GM12891 (cell line): ENCODE measurements around the gene KCTD6.

Source experiments
- POLR2A ChIP-seq: IDR thresholded peaks from 2 replicates; pipeline ENCODE4 v1.6.1; 2011; ENCODE audit warnings: low read depth, low read length, control low read depth
- POLR2AphosphoS5 ChIP-seq: IDR thresholded peaks from 2 replicates; pipeline ENCODE4 v1.6.1; 2011; ENCODE audit warnings: low read depth, low read length, control low read depth
- POU2F2 ChIP-seq: IDR thresholded peaks from 2 replicates; pipeline ENCODE4 v1.6.1; 2011; ENCODE audit warnings: low read depth, mild to moderate bottlenecking, control low read depth, low read length, moderate library complexity
- SPI1 ChIP-seq: IDR thresholded peaks from 2 replicates; pipeline ENCODE4 v1.6.1; 2011; ENCODE audit warnings: low read depth, low read length, control low read depth
- TAF1 ChIP-seq: IDR thresholded peaks from 2 replicates; pipeline ENCODE4 v1.6.1; 2011; ENCODE audit warnings: low read depth, low read length, control low read depth

- no peak for TF ChIP-seq TAF1
- TF ChIP-seq POLR2AphosphoS5 = no peak
- no peak for TF ChIP-seq SPI1
- no peak for TF ChIP-seq POLR2A
- no peak for TF ChIP-seq POU2F2
These were observed 13.1 kb upstream of the KCTD6 start for GRCh38 chr3:58478781-58479180.
